Measurements from ENCODE around the gene GPR18. TPM values are rescaled to one million over a fixed set of nuclear protein-coding genes. Genes with fewer than 3 reads are reported as not detected.
A peak's percentile ranks its signal among the peaks of the same experiment; 100 is the strongest.

GPR18 gene
- polyA plus RNA-seq, 3 donors = 1.7 to 3.8 (median 2.2) TPM

- H3K27me3 Mint-ChIP-seq (ENCODE audit: low read depth in 3 of 3) = no peaks in the 10 kb centered on the region
- H3K9me3 Mint-ChIP-seq = no peaks in the 10 kb centered on the region
- TF ChIP-seq CTCF (IDR thresholded peaks at IDR 0.05) = no peak
- H3K4me3 ChIP-seq (replicated peaks in 1 of 3; ENCODE audit: low read depth in 2 of 3, low read length in 3 of 3) = peak overlapping the region in 1 of 3 experiments; percentile 58
- WGBS (ENCODE audit: insufficient coverage) = no CpG with 5 or more reads among the region's 2 CpGs
- no peaks in the 10 kb centered on the region for H4K20me1 ChIP-seq (ENCODE audit: insufficient read depth, low read length)
- H3K27ac Mint-ChIP-seq = peak overlapping the region in 2 of 7 donors; percentile 46 to 57
- no peak overlapping the region for H3K4me3 Mint-ChIP-seq
- no peaks in the 10 kb centered on the region for H3K9me3 ChIP-seq (replicated peaks in 1 of 2; ENCODE audit: control insufficient read depth in 1 of 2, insufficient read depth in 1 of 2, low read length in 2 of 2)
- no peak overlapping the region for H3K9ac ChIP-seq (ENCODE audit: insufficient read depth, low read length, poor library complexity, severe bottlenecking)
- H2AFZ ChIP-seq (ENCODE audit: insufficient read depth, low read depth, low read length, poor library complexity, severe bottlenecking) = no peak overlapping the region
- no peaks in the 10 kb centered on the region for H3K27me3 ChIP-seq (ENCODE audit: control insufficient read depth in 2 of 2, insufficient read depth in 2 of 2, low read length in 2 of 2)
- H3K36me3 Mint-ChIP-seq = peaks cover 30 to 35% of the 10 kb centered on the region in 2 donors
- H3K36me3 ChIP-seq (replicated peaks in 1 of 2; ENCODE audit: control insufficient read depth in 1 of 2, insufficient read depth in 2 of 2, low read length in 2 of 2) = peaks cover 11% of the 10 kb centered on the region in 2 donors
- H3K79me2 ChIP-seq (ENCODE audit: insufficient read depth, low read length) = peaks cover 83% of the 10 kb centered on the region
- peak overlapping the region; percentile 62 for H3K4me2 ChIP-seq (replicated peaks; ENCODE audit: extremely low read depth, low read length, poor library complexity, severe bottlenecking)
- peaks cover 56% of the 10 kb centered on the region for H3K4me1 Mint-ChIP-seq
- intact Hi-C loops (cut with micrococcal nuclease) = loop anchor here in 1 of 2 donors (5.0 kb wide), 1 partner anchor 55 kb away; the partner anchor contains the start of gene UBAC2
- DNase-seq = no peak
- no peak overlapping the region for H3K27ac ChIP-seq (ENCODE audit: low read depth in 1 of 2, low read length in 2 of 2)
- H3K4me1 ChIP-seq (ENCODE audit: control insufficient read depth in 1 of 2, insufficient read depth in 2 of 2, low read length in 2 of 2) = peaks cover 51 to 71% of the 10 kb centered on the region in 2 donors
These were observed 888 bp downstream of the GPR18 start for GRCh38 chr13:99257291-99257690.

GRCh38 chr13:99256709-99257108 lies 1.5 kb downstream of the GPR18 start:
- DNase-seq = peak; percentile 39 to 59 (median 40)
- Mint-ChIP-seq H3K4me3 (peak overlapping the region; percentile 45 to 64), H3K27ac (peak overlapping the region; percentile 70 to 86 (median 80)), H3K36me3 (peaks cover 29 to 30% of the 10 kb centered on the region in 2 donors), H3K4me1 (peaks cover 59% of the 10 kb centered on the region), H3K9me3 (no peaks in the 10 kb centered on the region), H3K27me3 (ENCODE audit: low read depth in 3 of 3) (no peaks in the 10 kb centered on the region)
- intact Hi-C loops (cut with micrococcal nuclease) = loop anchor here in 1 of 2 donors (5.0 kb wide), 1 partner anchor 54 kb away; the partner anchor contains the start of gene UBAC2
- Histone ChIP-seq H4K20me1 (ENCODE audit: insufficient read depth, low read length) (peaks cover 3% of the 10 kb centered on the region), H3K9ac (ENCODE audit: insufficient read depth, low read length, poor library complexity, severe bottlenecking) (no peak overlapping the region), H3K9me3 (replicated peaks in 1 of 2; ENCODE audit: control insufficient read depth in 1 of 2, insufficient read depth in 1 of 2, low read length in 2 of 2) (no peaks in the 10 kb centered on the region), H2AFZ (ENCODE audit: insufficient read depth, low read depth, low read length, poor library complexity, severe bottlenecking) (peak overlapping the region; percentile 3), H3K4me2 (replicated peaks; ENCODE audit: extremely low read depth, low read length, poor library complexity, severe bottlenecking) (peak overlapping the region; percentile 62), H3K79me2 (ENCODE audit: insufficient read depth, low read length) (peaks cover 84% of the 10 kb centered on the region), H3K4me1 (ENCODE audit: control insufficient read depth in 1 of 2, insufficient read depth in 2 of 2, low read length in 2 of 2) (peaks cover 57 to 71% of the 10 kb centered on the region in 2 donors), H3K27ac (ENCODE audit: low read depth in 1 of 2, low read length in 2 of 2) (peak overlapping the region; percentile 36 to 72), H3K4me3 (replicated peaks in 1 of 3; ENCODE audit: low read depth in 2 of 3, low read length in 3 of 3) (peak overlapping the region in 2 of 3 experiments; percentile 1 to 45), H3K27me3 (ENCODE audit: control insufficient read depth in 2 of 2, insufficient read depth in 2 of 2, low read length in 2 of 2) (no peaks in the 10 kb centered on the region), H3K36me3 (replicated peaks in 1 of 2; ENCODE audit: control insufficient read depth in 1 of 2, insufficient read depth in 2 of 2, low read length in 2 of 2) (peaks cover 11% of the 10 kb centered on the region in 2 donors)
- no CpG with 5 or more reads among the region's 3 CpGs for WGBS (ENCODE audit: insufficient coverage)
- no peak for TF ChIP-seq CTCF (IDR thresholded peaks at IDR 0.05)

Data from CD14-positive monocyte (primary cell).